ENCODE results near the gene SAMSN1. TPM values are rescaled to one million over a fixed set of nuclear protein-coding genes. Genes with fewer than 3 reads are reported as not detected.

The SAMSN1 gene
- total and polyA plus RNA-seq, 9 of the 15 experiments (the other 6 are each of a cell fraction or from before 2014, with no cell fraction given): 101 to 223 (median 159) TPM

GRCh38 chr21:14541841-14542490 lies 4.1 kb downstream of the SAMSN1 start (continued):
- peak; percentile 90 to 94 for TF ChIP-seq MLLT1 (IDR thresholded peaks at IDR 0.05)
- 0 out of 2 replicates have a peak, but pooled peaks have one; percentile 33 for TF ChIP-seq RBFOX2 (IDR thresholded peaks at IDR 0.05; ENCODE audit: low read depth, low read length)
- TF ChIP-seq HMBOX1 (IDR thresholded peaks at IDR 0.05): 0 out of 2 replicates have a peak, but pooled peaks have one; percentile 33
- TF ChIP-seq ZNF408 (CRISPR knock-in tag; IDR thresholded peaks at IDR 0.05; ENCODE audit: low read depth): no peak
- 0 out of 2 replicates have a peak, but pooled peaks have one; percentile 38 for TF ChIP-seq ZBTB17 (CRISPR knock-in tag; IDR thresholded peaks at IDR 0.05)
- peak; percentile 60 for TF ChIP-seq CHD1 (IDR thresholded peaks at IDR 0.05; ENCODE audit: low read length)
- peak; percentile 57 for TF ChIP-seq ZNF316 (IDR thresholded peaks at IDR 0.05)
- TF ChIP-seq MTA1 (IDR thresholded peaks at IDR 0.05; ENCODE audit: borderline replicate concordance): peak; percentile 34; the same call in 1 of the 2 replicates
- TF ChIP-seq LARP7 (IDR thresholded peaks at IDR 0.05): 0 out of 2 replicates have a peak, but pooled peaks have one; percentile 41
- no peak for TF ChIP-seq ARID2 (IDR thresholded peaks at IDR 0.05)
- peak; percentile 31; the same call in 1 of the 2 replicates for TF ChIP-seq C11orf30 (IDR thresholded peaks at IDR 0.05; ENCODE audit: low read depth)

Measured in K562 (cell line).